ENCODE measurements around the gene ARL14EPL.
A peak's percentile ranks its signal among the peaks of the same experiment; 100 is the strongest.

ARL14EPL gene

GRCh38 chr5:116032991-116033390 is 719 bp downstream of the ARL14EPL start:
- H3K27me3 Mint-ChIP-seq = peaks cover 2% of the 10 kb centered on the region
- peaks cover 36% of the 10 kb centered on the region for H3K4me1 Mint-ChIP-seq
- H3K9me3 Mint-ChIP-seq = no peaks in the 10 kb centered on the region
- no peaks in the 10 kb centered on the region for H3K36me3 Mint-ChIP-seq
- DNase-seq (ENCODE audit: low spot score in 2 of 2) (no peak), ATAC-seq (ENCODE audit: low read depth) (peak; percentile 23)
- H3K4me3 Mint-ChIP-seq = peak overlapping the region; percentile 21
- peak overlapping the region; percentile 80 for H3K27ac Mint-ChIP-seq

- ATAC-seq (ENCODE audit: low read depth) (no peak), DNase-seq (ENCODE audit: low spot score in 2 of 2) (no peak)
- H3K27ac Mint-ChIP-seq = peak overlapping the region; percentile 35
- H3K36me3 Mint-ChIP-seq = no peaks in the 10 kb centered on the region
- no peak overlapping the region for H3K4me3 Mint-ChIP-seq
- H3K9me3 Mint-ChIP-seq = no peaks in the 10 kb centered on the region
- peaks cover 53% of the 10 kb centered on the region for H3K4me1 Mint-ChIP-seq
- H3K27me3 Mint-ChIP-seq = no peaks in the 10 kb centered on the region
Observed at GRCh38 chr5:116035123-116035522, 2.9 kb downstream of the ARL14EPL start.

GRCh38 chr5:116037236-116037822 is 5.1 kb downstream of the ARL14EPL start:
- H3K27me3 Mint-ChIP-seq = no peaks in the 10 kb centered on the region
- peaks cover 49% of the 10 kb centered on the region for H3K4me1 Mint-ChIP-seq
- H3K9me3 Mint-ChIP-seq = no peaks in the 10 kb centered on the region
- H3K4me3 Mint-ChIP-seq = no peak overlapping the region
- H3K27ac Mint-ChIP-seq = peak overlapping the region; percentile 75
- DNase-seq (ENCODE audit: low spot score in 2 of 2) (no peak), ATAC-seq (ENCODE audit: low read depth) (no peak)
- H3K36me3 Mint-ChIP-seq = no peaks in the 10 kb centered on the region

GRCh38 chr5:116038817-116039216 is 6.5 kb downstream of the ARL14EPL start:
- Mint-ChIP-seq H3K27ac (peak overlapping the region; percentile 75), H3K36me3 (no peaks in the 10 kb centered on the region), H3K9me3 (no peaks in the 10 kb centered on the region), H3K4me1 (peaks cover 41% of the 10 kb centered on the region), H3K4me3 (peak overlapping the region; percentile 57), H3K27me3 (no peaks in the 10 kb centered on the region)
- DNase-seq (ENCODE audit: low spot score in 2 of 2) (peak; percentile 54 to 59), ATAC-seq (ENCODE audit: low read depth) (peak; percentile 100)

- Mint-ChIP-seq H3K27me3 (no peaks in the 10 kb centered on the region), H3K4me3 (no peak overlapping the region), H3K9me3 (no peaks in the 10 kb centered on the region), H3K27ac (no peak overlapping the region), H3K4me1 (peaks cover 21% of the 10 kb centered on the region), H3K36me3 (no peaks in the 10 kb centered on the region)
- ATAC-seq (ENCODE audit: low read depth) = no peak
- DNase-seq (ENCODE audit: low spot score in 2 of 2) = no peak
Observed at GRCh38 chr5:116042375-116042774, 10.1 kb downstream of the ARL14EPL start.

DNA sequence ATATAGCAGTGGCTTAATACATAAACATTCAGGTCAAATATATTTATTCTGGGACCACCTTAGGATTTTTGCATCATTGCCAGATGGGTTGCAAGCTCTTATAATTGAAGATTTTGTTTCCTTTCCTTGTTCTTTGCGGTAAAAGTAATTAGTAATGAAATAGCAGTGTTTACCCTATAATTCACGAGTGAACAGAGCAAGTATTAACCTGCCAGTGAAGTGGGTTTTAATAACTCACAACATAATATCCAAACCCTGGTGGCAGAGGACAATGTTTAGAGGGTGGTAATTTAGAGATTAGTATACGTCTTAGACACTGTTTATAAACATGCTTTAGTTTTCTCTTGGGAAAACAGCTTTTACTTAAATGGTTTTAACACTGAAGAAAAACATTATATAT is 11.8 kb downstream of the ARL14EPL start:
- Mint-ChIP-seq H3K4me3 (no peak overlapping the region), H3K27me3 (no peaks in the 10 kb centered on the region), H3K36me3 (no peaks in the 10 kb centered on the region), H3K9me3 (no peaks in the 10 kb centered on the region), H3K27ac (no peak overlapping the region), H3K4me1 (peaks cover 6% of the 10 kb centered on the region)
- DNase-seq (ENCODE audit: low spot score in 2 of 2) (no peak), ATAC-seq (ENCODE audit: low read depth) (no peak)

DNA sequence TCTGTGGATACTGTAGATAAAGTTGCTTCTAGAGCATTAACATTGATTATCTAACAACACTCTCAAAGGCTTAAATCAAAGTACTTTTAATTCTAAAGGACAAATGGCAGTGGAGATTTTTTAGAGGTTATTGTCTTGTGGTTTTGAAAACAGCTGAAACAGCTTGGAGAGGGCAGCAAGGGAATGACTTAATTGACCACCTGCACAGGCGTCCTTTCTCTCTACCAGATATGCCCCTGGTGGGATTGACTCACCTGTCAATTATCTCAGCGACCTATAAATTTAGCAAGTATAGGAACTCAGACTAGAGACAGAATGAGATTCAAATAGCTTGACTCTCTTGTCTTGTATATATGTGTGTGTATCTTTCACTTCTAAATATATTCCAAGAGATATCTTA is 13.5 kb downstream of the ARL14EPL start:
- Mint-ChIP-seq H3K9me3 (no peaks in the 10 kb centered on the region), H3K4me1 (no peaks in the 10 kb centered on the region), H3K27ac (no peak overlapping the region), H3K4me3 (no peak overlapping the region), H3K27me3 (no peaks in the 10 kb centered on the region), H3K36me3 (no peaks in the 10 kb centered on the region)
- DNase-seq (ENCODE audit: low spot score in 2 of 2) = no peak
- no peak for ATAC-seq (ENCODE audit: low read depth)

DNA sequence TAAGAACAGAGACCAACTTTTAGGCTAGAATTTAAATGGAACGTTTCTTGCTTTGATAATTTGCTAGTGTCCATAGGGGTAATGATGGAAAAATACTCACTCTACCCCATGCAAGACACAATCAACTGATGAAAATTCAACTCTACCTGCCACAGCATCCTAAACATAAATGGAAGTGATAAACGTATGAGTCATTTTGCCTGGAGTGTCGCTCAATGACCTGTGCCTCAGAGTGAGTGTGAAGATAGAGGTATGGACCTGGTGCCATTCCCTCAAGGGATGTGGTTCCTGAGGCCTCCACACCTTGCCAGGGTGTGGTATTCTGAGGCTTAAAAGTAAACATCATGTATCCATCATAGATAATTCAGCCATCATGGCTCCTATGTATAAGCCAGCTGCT is 14.0 kb downstream of the ARL14EPL start:
- Mint-ChIP-seq H3K36me3 (no peaks in the 10 kb centered on the region), H3K4me3 (no peak overlapping the region), H3K27me3 (no peaks in the 10 kb centered on the region), H3K4me1 (no peaks in the 10 kb centered on the region), H3K27ac (no peak overlapping the region), H3K9me3 (no peaks in the 10 kb centered on the region)
- DNase-seq (ENCODE audit: low spot score in 2 of 2) (no peak), ATAC-seq (ENCODE audit: low read depth) (no peak)

DNA sequence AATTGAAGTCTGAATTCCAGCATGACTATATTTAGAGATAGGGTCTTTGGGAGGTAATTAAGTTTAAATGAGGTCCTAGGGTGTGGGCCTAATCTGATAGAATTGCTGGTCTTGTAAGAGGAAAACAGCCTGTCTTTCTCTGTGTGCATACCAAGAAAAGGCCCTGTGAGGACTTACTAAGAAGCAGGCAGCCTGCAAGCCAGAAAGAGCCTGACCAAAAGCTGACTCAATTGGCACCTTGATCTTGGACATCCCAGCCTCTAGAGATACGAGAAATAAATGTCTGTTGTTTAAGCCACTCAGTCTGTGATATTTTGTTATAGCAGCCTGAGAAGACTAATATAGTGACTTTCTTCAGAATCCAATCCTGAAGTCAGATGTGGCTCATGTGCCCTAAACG is 14.6 kb downstream of the ARL14EPL start:
- no peak overlapping the region for H3K4me3 Mint-ChIP-seq
- DNase-seq (ENCODE audit: low spot score in 2 of 2) (no peak), ATAC-seq (ENCODE audit: low read depth) (no peak)
- no peak overlapping the region for H3K27ac Mint-ChIP-seq
- H3K4me1 Mint-ChIP-seq = no peaks in the 10 kb centered on the region
- H3K9me3 Mint-ChIP-seq = no peaks in the 10 kb centered on the region
- no peaks in the 10 kb centered on the region for H3K27me3 Mint-ChIP-seq
- no peaks in the 10 kb centered on the region for H3K36me3 Mint-ChIP-seq

DNA sequence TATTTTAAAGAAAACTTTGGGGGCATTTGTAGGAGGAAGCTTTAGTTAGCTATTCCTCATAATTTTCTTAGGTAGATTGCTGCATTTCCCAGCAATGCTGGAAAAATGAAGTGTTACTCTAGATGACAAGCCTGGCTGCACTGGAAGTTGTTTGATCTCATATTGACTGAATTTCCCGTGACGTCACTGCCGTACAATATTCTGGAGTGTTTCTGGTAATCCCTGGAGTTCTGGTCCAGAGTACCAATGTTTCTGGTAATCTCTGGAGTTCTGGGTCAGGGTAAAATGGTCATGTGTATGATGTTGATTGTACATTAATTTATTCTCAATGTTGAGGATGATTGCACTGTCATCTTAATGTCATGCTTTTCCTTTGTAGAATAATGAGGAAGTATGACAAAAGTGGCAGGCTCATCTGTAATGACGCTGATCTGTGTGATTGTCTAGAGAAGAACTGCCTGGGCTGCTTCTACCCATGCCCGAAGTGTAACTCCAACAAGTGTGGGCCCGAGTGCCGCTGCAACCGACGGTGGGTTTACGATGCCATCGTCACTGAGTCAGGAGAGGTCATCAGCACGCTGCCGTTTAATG is 26.2 kb downstream of the ARL14EPL start:
- Mint-ChIP-seq H3K4me3 (no peak overlapping the region), H3K9me3 (no peaks in the 10 kb centered on the region), H3K36me3 (no peaks in the 10 kb centered on the region), H3K4me1 (peaks cover 4% of the 10 kb centered on the region), H3K27me3 (no peaks in the 10 kb centered on the region), H3K27ac (no peak overlapping the region)
- no peak for DNase-seq (ENCODE audit: low spot score in 2 of 2)
- peak; percentile 42 for ATAC-seq (ENCODE audit: low read depth)

GRCh38 chr5:116062352-116062751 is 30.1 kb downstream of the ARL14EPL start:
- Mint-ChIP-seq H3K27me3 (peaks cover 1% of the 10 kb centered on the region), H3K4me1 (peaks cover 4% of the 10 kb centered on the region), H3K27ac (no peak overlapping the region), H3K36me3 (no peaks in the 10 kb centered on the region), H3K9me3 (no peaks in the 10 kb centered on the region), H3K4me3 (no peak overlapping the region)
- DNase-seq (ENCODE audit: low spot score in 2 of 2) (no peak), ATAC-seq (ENCODE audit: low read depth) (no peak)

DNA sequence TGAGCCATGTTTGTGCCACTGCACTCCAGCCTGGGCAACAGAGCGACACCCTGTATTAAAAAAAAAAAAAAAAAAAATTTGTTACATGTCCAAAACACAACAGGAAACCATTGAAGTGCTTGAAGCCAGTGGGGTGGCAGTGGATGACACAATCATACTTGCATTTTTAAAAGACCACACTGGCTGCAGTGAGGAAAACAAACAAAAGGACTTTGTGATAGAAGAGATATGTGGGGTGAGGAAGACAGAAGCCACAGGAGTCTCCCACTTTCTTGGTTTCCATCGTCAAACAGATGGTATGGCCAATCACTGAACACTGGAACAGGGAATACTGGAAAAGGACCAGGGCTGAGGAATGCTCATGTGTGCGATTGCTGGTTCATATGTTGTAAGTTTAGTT is 31.7 kb downstream of the ARL14EPL start:
- no peaks in the 10 kb centered on the region for H3K9me3 Mint-ChIP-seq
- no peak overlapping the region for H3K4me3 Mint-ChIP-seq
- no peak overlapping the region for H3K27ac Mint-ChIP-seq
- H3K36me3 Mint-ChIP-seq = no peaks in the 10 kb centered on the region
- H3K4me1 Mint-ChIP-seq = no peaks in the 10 kb centered on the region
- H3K27me3 Mint-ChIP-seq = peaks cover 1% of the 10 kb centered on the region
- no peak for DNase-seq (ENCODE audit: low spot score in 2 of 2)
- no peak for ATAC-seq (ENCODE audit: low read depth)

GRCh38 chr5:116068028-116068632 is 35.9 kb downstream of the ARL14EPL start:
- Mint-ChIP-seq H3K27me3 (peaks cover 1% of the 10 kb centered on the region), H3K9me3 (no peaks in the 10 kb centered on the region), H3K4me1 (no peaks in the 10 kb centered on the region), H3K36me3 (no peaks in the 10 kb centered on the region), H3K27ac (no peak overlapping the region), H3K4me3 (no peak overlapping the region)
- DNase-seq (ENCODE audit: low spot score in 2 of 2) = peak; percentile 31 to 33
- ATAC-seq (ENCODE audit: low read depth) = peak; percentile 63

- peaks cover 9% of the 10 kb centered on the region for H3K4me1 Mint-ChIP-seq
- DNase-seq (ENCODE audit: low spot score in 2 of 2) = no peak
- no peak overlapping the region for H3K27ac Mint-ChIP-seq
- no peaks in the 10 kb centered on the region for H3K36me3 Mint-ChIP-seq
- ATAC-seq (ENCODE audit: low read depth) = no peak
- H3K4me3 Mint-ChIP-seq = no peak overlapping the region
- H3K9me3 Mint-ChIP-seq = peaks cover under 1% of the 10 kb centered on the region
- H3K27me3 Mint-ChIP-seq = peaks cover 1% of the 10 kb centered on the region
Observed at GRCh38 chr5:116071211-116071610, 38.9 kb downstream of the ARL14EPL start.

Measured in memory B cell (primary cell).